T-helper 22 cell (primary cell): ENCODE results near the gene HOXB3.
"Not testable (repeated sequence)": the region's sequence is repeated elsewhere in the genome, so short reads cannot be mapped to it uniquely, and the experiment has no call there.

ENCODE experiments used
- DNase-seq: peaks from one replicate; pipeline ENCODE4 v3.0.0-alpha.2; 2020; ENCODE audit warnings: low read depth

The HOXB3 gene

GRCh38 chr17:48545539-48545938, 44.5 kb downstream of the HOXB3 start:
- DNase-seq, result no peak

GRCh38 chr17:48545022-48545375, 45.0 kb downstream of the HOXB3 start, which contains the start of gene HOXB2:
TSS of gene HOXB2 (minus strand) at chr17:48545109. CDS start at chr17:48544911, 198 bp downstream.
- no peak for DNase-seq

- peak; percentile 43 for DNase-seq
These were observed 45.6 kb downstream of the HOXB3 start for GRCh38 chr17:48544349-48545021.

GRCh38 chr17:48543854-48544348, 46.1 kb downstream of the HOXB3 start:
- DNase-seq, result no peak

- no peak for DNase-seq
These were observed 46.8 kb downstream of the HOXB3 start for GRCh38 chr17:48543107-48543853.

- no peak for DNase-seq
These were observed 47.3 kb downstream of the HOXB3 start for GRCh38 chr17:48542698-48543106.

GRCh38 chr17:48542114-48542656, 47.9 kb downstream of the HOXB3 start:
- no peak for DNase-seq

- DNase-seq, result no peak
These were observed 48.4 kb downstream of the HOXB3 start for GRCh38 chr17:48541577-48542113.

- DNase-seq, result no peak
These were observed 48.9 kb downstream of the HOXB3 start for GRCh38 chr17:48541036-48541576.

GRCh38 chr17:48540213-48540612, 49.8 kb downstream of the HOXB3 start:
- no peak for DNase-seq

- no peak for DNase-seq
These were observed 50.9 kb downstream of the HOXB3 start for GRCh38 chr17:48539177-48539576.

GRCh38 chr17:48537316-48537715, 52.7 kb downstream of the HOXB3 start:
- DNase-seq, result no peak

- not testable (repeated sequence) for DNase-seq
These were observed 54.1 kb downstream of the HOXB3 start for GRCh38 chr17:48535793-48536559.

- no peak for DNase-seq
These were observed 57.8 kb downstream of the HOXB3 start for GRCh38 chr17:48532261-48532660.

- DNase-seq, result no peak
These were observed 59.2 kb downstream of the HOXB3 start, which contains the start of gene HOXB1 for GRCh38 chr17:48530887-48531272. TSS of gene HOXB1 (minus strand) at chr17:48531011. CDS start at chr17:48530904, 107 bp downstream.

- no peak for DNase-seq
These were observed 59.7 kb downstream of the HOXB3 start for GRCh38 chr17:48530208-48530886.

GRCh38 chr17:48529683-48530009, 60.4 kb downstream of the HOXB3 start:
- no peak for DNase-seq

GRCh38 chr17:48528936-48529682, 60.9 kb downstream of the HOXB3 start:
- no peak for DNase-seq

- no peak for DNase-seq
These were observed 61.7 kb downstream of the HOXB3 start for GRCh38 chr17:48528153-48528935.

GRCh38 chr17:48527547-48527932, 62.5 kb downstream of the HOXB3 start:
- no peak for DNase-seq
